Mesenchymal stem cell (in vitro differentiated cells and primary cell): ENCODE results near the gene P2RX7.
"Not testable (repeated sequence)": the region's sequence is repeated elsewhere in the genome, so short reads cannot be mapped to it uniquely, and the experiment has no call there.

Source experiments
- DNase-seq: peaks from one replicate; pipeline ENCODE4 v3.0.0-alpha.2; 2013
- H2AFZ ChIP-seq: one replicate; pipeline ENCODE4 v1.6.1; 2013; ENCODE audit warnings: low read depth, mild to moderate bottlenecking, control low read depth, inconsistent platforms, low read length, moderate library complexity
- H2AK5ac ChIP-seq: 2 replicates; pipeline ENCODE4 v1.6.1; 2013; ENCODE audit warnings: low read length, moderate library complexity, mild to moderate bottlenecking, inconsistent platforms; ENCODE audit not compliant: severe bottlenecking
- H2BK120ac ChIP-seq: one replicate; pipeline ENCODE4 v1.6.1; 2013; ENCODE audit warnings: low read depth, mild to moderate bottlenecking, inconsistent platforms, low read length, moderate library complexity
- H2BK12ac ChIP-seq, 2 experiments: one replicate each; pipeline ENCODE4 v1.6.1; 2013; ENCODE audit warnings: inconsistent platforms in 2 of 2, low read length in 2 of 2, mild to moderate bottlenecking in 2 of 2, moderate library complexity in 2 of 2, control low read depth in 1 of 2
- H2BK15ac ChIP-seq: one replicate; pipeline ENCODE4 v1.6.1; 2013; ENCODE audit warnings: mild to moderate bottlenecking, low read depth, inconsistent platforms; ENCODE audit not compliant: poor library complexity, severe bottlenecking
- H2BK5ac ChIP-seq: 2 replicates; pipeline ENCODE4 v1.6.1; 2013; ENCODE audit warnings: low read depth, mild to moderate bottlenecking, low read length, control low read depth, inconsistent platforms; ENCODE audit not compliant: poor library complexity, severe bottlenecking
- H3K14ac ChIP-seq, 2 experiments: one replicate each; pipeline ENCODE4 v1.6.1; 2013; ENCODE audit warnings: inconsistent platforms in 2 of 2, low read length in 2 of 2, control low read depth in 1 of 2, mild to moderate bottlenecking in 1 of 2, moderate library complexity in 1 of 2
- H3K18ac ChIP-seq, 2 experiments: one replicate each; pipeline ENCODE4 v1.6.1; 2013; ENCODE audit warnings: inconsistent platforms in 2 of 2, low read length in 2 of 2, control low read depth in 1 of 2, low read depth in 1 of 2, mild to moderate bottlenecking in 1 of 2
- H3K23ac ChIP-seq, 2 experiments: one replicate each; pipeline ENCODE4 v1.6.1; 2013; ENCODE audit warnings: inconsistent platforms in 2 of 2, low read length in 2 of 2, mild to moderate bottlenecking in 2 of 2, moderate library complexity in 2 of 2, control low read depth in 1 of 2
- H3K27ac ChIP-seq: 2 replicates; pipeline ENCODE4 v1.5.1; 2013; ENCODE audit warnings: mild to moderate bottlenecking, moderate library complexity, low read length, control low read depth, inconsistent platforms; ENCODE audit not compliant: poor library complexity, severe bottlenecking
- H3K27me3 ChIP-seq, 2 experiments: 2 replicates each; pipeline versions ENCODE4 v1.6.1 to v1.7.0; 2013; ENCODE audit warnings: low read length in 2 of 2, mild to moderate bottlenecking in 2 of 2, moderate library complexity in 2 of 2, control low read depth in 1 of 2, inconsistent platforms in 1 of 2; ENCODE audit not compliant: control insufficient read depth in 1 of 2, insufficient read depth in 1 of 2
- H3K36me3 ChIP-seq, 2 experiments: 2 replicates each; pipeline versions ENCODE4 v1.6.1 to v1.7.0; 2013; ENCODE audit warnings: low read length in 2 of 2, control low read depth in 1 of 2, inconsistent platforms in 1 of 2, low read depth in 1 of 2, mild to moderate bottlenecking in 1 of 2; ENCODE audit not compliant: insufficient read depth in 2 of 2, control insufficient read depth in 1 of 2
- H3K4ac ChIP-seq, 2 experiments: one replicate each; pipeline ENCODE4 v1.6.1; 2013; ENCODE audit warnings: inconsistent platforms in 2 of 2, low read length in 2 of 2, mild to moderate bottlenecking in 2 of 2, moderate library complexity in 2 of 2, control low read depth in 1 of 2, low read depth in 1 of 2
- H3K4me1 ChIP-seq: 2 replicates; pipeline ENCODE4 v1.6.1; 2013; ENCODE audit warnings: low read depth, low read length, control low read depth; ENCODE audit not compliant: control insufficient read depth, insufficient read depth
- H3K4me2 ChIP-seq: 2 replicates; pipeline ENCODE4 v1.6.1; 2013; ENCODE audit warnings: low read length, mild to moderate bottlenecking, inconsistent platforms; ENCODE audit not compliant: poor library complexity, severe bottlenecking
- H3K4me3 ChIP-seq, 2 experiments: 2 replicates each; pipeline versions ENCODE4 v1.5.1 to v1.7.0; 2013; ENCODE audit warnings: low read length in 2 of 2, mild to moderate bottlenecking in 2 of 2, control low read depth in 1 of 2, low read depth in 1 of 2; ENCODE audit not compliant: insufficient read depth in 1 of 2
- H3K79me1 ChIP-seq: replicated peaks from 2 replicates; pipeline ENCODE4 v1.6.1; 2013; ENCODE audit warnings: mild to moderate bottlenecking, control low read depth, low read length, inconsistent platforms; ENCODE audit not compliant: poor library complexity, severe bottlenecking
- H3K9ac ChIP-seq: 2 replicates; pipeline ENCODE4 v1.7.0; 2013; ENCODE audit warnings: mild to moderate bottlenecking, low read length, moderate library complexity
- H3K9me3 ChIP-seq: 2 replicates; pipeline ENCODE4 v1.7.0; 2013; ENCODE audit warnings: mild to moderate bottlenecking, low read length; ENCODE audit not compliant: control insufficient read depth
- H4K8ac ChIP-seq: one replicate; pipeline ENCODE4 v1.6.1; 2013; ENCODE audit warnings: inconsistent platforms, mild to moderate bottlenecking, low read length, moderate library complexity
- H4K91ac ChIP-seq: one replicate; pipeline ENCODE4 v1.6.1; 2013; ENCODE audit warnings: mild to moderate bottlenecking, low read length, inconsistent platforms
- WGBS: methylation state at CpG from one replicate; pipeline ENCODE4 v1.1.7; 2013; ENCODE audit warnings: mixed read lengths; 5-methylcytosine and 5-hydroxymethylcytosine counted together

P2RX7 gene

GRCh38 chr12:121162985-121163384, 30.3 kb downstream of the P2RX7 start:
- Histone ChIP-seq H2BK15ac (no peak overlapping the region), H2BK5ac (no peak overlapping the region), H3K18ac (no peak overlapping the region), H3K9ac (no peak overlapping the region), H3K4ac (no peak overlapping the region), H4K91ac (no peak overlapping the region), H2BK12ac (no peak overlapping the region), H3K36me3 (peaks cover 0 to 4% of the 10 kb centered on the region in 2 experiments), H2AFZ (no peak overlapping the region), H3K27me3 (peaks cover 0 to 25% of the 10 kb centered on the region in 2 experiments), H2AK5ac (no peak overlapping the region), H3K4me2 (no peak overlapping the region), H3K23ac (no peak overlapping the region), H4K8ac (no peak overlapping the region), H3K79me1 (no peaks in the 10 kb centered on the region), H2BK120ac (no peak overlapping the region), H3K27ac (no peak overlapping the region), H3K4me3 (no peak overlapping the region), H3K14ac (no peak overlapping the region), H3K9me3 (peaks cover 6% of the 10 kb centered on the region), H3K4me1 (peaks cover 5% of the 10 kb centered on the region)
- WGBS, result 40% methylated on average over 1 of the region's 2 CpGs
- no peak for DNase-seq

GRCh38 chr12:121164839-121165238, 32.2 kb downstream of the P2RX7 start:
- H3K14ac ChIP-seq, H3K9ac ChIP-seq, H3K9me3 ChIP-seq, H3K36me3 ChIP-seq, H2AFZ ChIP-seq, H2AK5ac ChIP-seq, H2BK15ac ChIP-seq, H3K27ac ChIP-seq, DNase-seq, H3K4ac ChIP-seq, H3K79me1 ChIP-seq, H2BK5ac ChIP-seq, H2BK120ac ChIP-seq, H2BK12ac ChIP-seq, H3K4me2 ChIP-seq, H3K23ac ChIP-seq, H3K18ac ChIP-seq, H4K91ac ChIP-seq, H4K8ac ChIP-seq, H3K4me3 ChIP-seq, H3K4me1 ChIP-seq: not testable (repeated sequence)
- 98% methylated on average over 3 of the region's 6 CpGs for WGBS
- H3K27me3 ChIP-seq, result peaks cover 0 to 20% of the 10 kb centered on the region in 2 experiments

GRCh38 chr12:121165316-121165715, 32.6 kb downstream of the P2RX7 start:
- H3K9me3 ChIP-seq, result no peaks in the 10 kb centered on the region
- H2BK15ac ChIP-seq, result no peak overlapping the region
- H3K4me3 ChIP-seq, result no peak overlapping the region
- H3K4me1 ChIP-seq, result peaks cover 7% of the 10 kb centered on the region
- no peak overlapping the region for H3K27ac ChIP-seq
- no peak overlapping the region for H3K18ac ChIP-seq
- H2BK12ac ChIP-seq, result no peak overlapping the region
- no peak overlapping the region for H3K4ac ChIP-seq
- H4K91ac ChIP-seq, result no peak overlapping the region
- H3K14ac ChIP-seq, result no peak overlapping the region
- WGBS, result 86% methylated on average over 9 of the region's 9 CpGs
- DNase-seq, result no peak
- no peak overlapping the region for H3K4me2 ChIP-seq
- no peaks in the 10 kb centered on the region for H3K79me1 ChIP-seq
- peaks cover 0 to 4% of the 10 kb centered on the region in 2 experiments for H3K36me3 ChIP-seq
- H3K27me3 ChIP-seq, result peaks cover 0 to 20% of the 10 kb centered on the region in 2 experiments
- H3K9ac ChIP-seq, result no peak overlapping the region
- no peak overlapping the region for H3K23ac ChIP-seq
- H2AK5ac ChIP-seq, result no peak overlapping the region
- H4K8ac ChIP-seq, result peak overlapping the region; percentile 9
- H2AFZ ChIP-seq, result no peak overlapping the region
- no peak overlapping the region for H2BK120ac ChIP-seq
- H2BK5ac ChIP-seq, result no peak overlapping the region

GRCh38 chr12:121166356-121166755, 33.7 kb downstream of the P2RX7 start:
- no peak overlapping the region for H3K4me3 ChIP-seq
- H2BK120ac ChIP-seq, result no peak overlapping the region
- 75% methylated on average over 1 of the region's 1 CpG for WGBS
- DNase-seq, result no peak
- no peak overlapping the region for H3K14ac ChIP-seq
- no peak overlapping the region for H3K4me2 ChIP-seq
- peaks cover 0 to 4% of the 10 kb centered on the region in 2 experiments for H3K36me3 ChIP-seq
- H4K8ac ChIP-seq, result no peak overlapping the region
- H4K91ac ChIP-seq, result no peak overlapping the region
- no peak overlapping the region for H2BK12ac ChIP-seq
- H3K79me1 ChIP-seq, result no peaks in the 10 kb centered on the region
- H2BK5ac ChIP-seq, result no peak overlapping the region
- H3K18ac ChIP-seq, result no peak overlapping the region
- peaks cover 11% of the 10 kb centered on the region for H3K4me1 ChIP-seq
- no peak overlapping the region for H3K9ac ChIP-seq
- H2AFZ ChIP-seq, result no peak overlapping the region
- no peak overlapping the region for H2BK15ac ChIP-seq
- peaks cover 0 to 14% of the 10 kb centered on the region in 2 experiments for H3K27me3 ChIP-seq
- H3K9me3 ChIP-seq, result no peaks in the 10 kb centered on the region
- no peak overlapping the region for H3K27ac ChIP-seq
- no peak overlapping the region for H3K4ac ChIP-seq
- H3K23ac ChIP-seq, result no peak overlapping the region
- H2AK5ac ChIP-seq, result no peak overlapping the region
